ENCODE results near the gene ZNF841.
A peak's percentile ranks its signal among the peaks of the same experiment; 100 is the strongest.

Gene ZNF841

DNA sequence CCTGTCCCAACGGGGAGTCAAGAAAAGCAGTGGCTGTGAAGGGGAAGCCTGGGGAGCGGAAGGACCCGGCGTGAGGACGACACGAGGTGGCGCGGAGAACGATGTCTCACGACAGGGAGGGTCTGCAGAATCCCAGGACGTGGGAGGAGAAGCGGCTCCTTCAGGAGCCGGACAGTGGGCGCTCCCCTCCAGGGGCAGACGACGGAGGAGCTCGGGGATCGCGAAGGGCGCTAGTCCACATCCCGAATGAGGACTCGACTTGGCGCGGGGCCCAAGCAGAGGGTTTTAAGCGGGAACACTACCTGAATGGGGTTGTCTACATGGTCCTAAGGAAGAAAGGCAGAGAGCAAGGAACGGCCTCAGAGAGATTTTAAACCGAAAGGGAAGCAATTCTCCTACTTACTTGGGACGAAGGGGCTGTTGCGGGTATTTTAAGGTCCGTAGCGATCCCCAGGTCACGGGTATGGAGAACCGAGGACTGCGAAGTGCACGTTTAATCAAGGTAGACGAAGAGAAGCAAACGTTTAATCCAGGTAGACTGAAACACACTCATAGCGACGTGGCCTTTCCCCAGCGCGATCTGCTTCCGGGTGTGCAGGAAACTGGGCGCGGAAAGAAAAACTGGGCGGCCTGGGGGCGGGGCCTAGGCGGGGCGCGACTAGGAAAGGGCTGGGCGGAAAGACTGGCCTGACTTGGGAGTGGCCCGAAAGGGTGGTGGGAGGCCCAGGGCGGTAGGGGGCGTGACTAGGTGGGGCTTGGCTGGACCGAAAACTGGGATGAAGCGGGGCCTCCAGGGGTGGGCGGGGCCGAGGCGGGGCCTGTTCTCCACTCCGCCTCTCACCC, at the start of gene ZNF841:
ZNF841 (minus strand) TSS at position 594 of the 843 bp plus-strand sequence. CDS start 10,964 bp downstream, outside the sequence.
- peak; percentile 79 for DNase-seq (ENCODE audit: low read depth)
- peak within 1 kb of the TSS; percentile 95 for H3K4me3 ChIP-seq (ENCODE audit: control insufficient read depth, low read depth, low read length)
- TF ChIP-seq, protein P1, sequence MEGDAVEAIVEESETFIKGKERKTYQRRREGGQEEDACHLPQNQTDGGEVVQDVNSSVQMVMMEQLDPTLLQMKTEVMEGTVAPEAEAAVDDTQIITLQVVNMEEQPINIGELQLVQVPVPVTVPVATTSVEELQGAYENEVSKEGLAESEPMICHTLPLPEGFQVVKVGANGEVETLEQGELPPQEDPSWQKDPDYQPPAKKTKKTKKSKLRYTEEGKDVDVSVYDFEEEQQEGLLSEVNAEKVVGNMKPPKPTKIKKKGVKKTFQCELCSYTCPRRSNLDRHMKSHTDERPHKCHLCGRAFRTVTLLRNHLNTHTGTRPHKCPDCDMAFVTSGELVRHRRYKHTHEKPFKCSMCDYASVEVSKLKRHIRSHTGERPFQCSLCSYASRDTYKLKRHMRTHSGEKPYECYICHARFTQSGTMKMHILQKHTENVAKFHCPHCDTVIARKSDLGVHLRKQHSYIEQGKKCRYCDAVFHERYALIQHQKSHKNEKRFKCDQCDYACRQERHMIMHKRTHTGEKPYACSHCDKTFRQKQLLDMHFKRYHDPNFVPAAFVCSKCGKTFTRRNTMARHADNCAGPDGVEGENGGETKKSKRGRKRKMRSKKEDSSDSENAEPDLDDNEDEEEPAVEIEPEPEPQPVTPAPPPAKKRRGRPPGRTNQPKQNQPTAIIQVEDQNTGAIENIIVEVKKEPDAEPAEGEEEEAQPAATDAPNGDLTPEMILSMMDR (IDR thresholded peaks at IDR 0.05; ENCODE audit: control insufficient read depth, insufficient read depth, low read depth, low read length, missing control alignments), result no peak

DNA sequence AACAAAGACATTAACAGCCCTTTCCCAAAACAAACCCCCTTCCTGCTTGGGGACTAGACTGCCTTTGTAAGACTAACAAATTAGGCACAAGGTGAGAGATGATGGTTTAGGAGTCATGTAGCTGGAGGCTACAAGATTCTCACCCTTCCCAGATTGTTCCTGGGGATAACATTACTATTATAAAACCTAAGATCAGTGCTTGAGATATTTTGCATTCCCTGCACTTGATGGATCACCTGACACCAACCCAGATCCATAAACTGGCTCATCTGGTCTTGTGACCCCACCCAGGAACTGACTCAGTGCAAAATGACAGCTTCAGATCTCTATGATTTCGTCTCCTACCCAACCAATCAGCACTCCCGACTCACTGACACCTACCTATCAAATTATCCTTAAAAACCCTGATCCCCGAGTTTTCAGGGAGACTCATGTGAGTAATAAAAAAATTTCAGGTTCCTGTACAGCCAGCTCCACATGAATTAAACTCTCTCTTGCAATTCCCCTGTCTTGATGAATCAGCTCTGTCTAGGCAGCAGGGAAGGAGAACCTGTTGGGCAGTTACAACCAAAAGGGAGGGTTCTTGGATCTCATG, 46.5 kb upstream of the ZNF841 start:
- TF ChIP-seq, protein P1 (IDR thresholded peaks at IDR 0.05; ENCODE audit: control insufficient read depth, insufficient read depth, low read depth, low read length, missing control alignments), result no peak
- no peak for DNase-seq (ENCODE audit: low read depth)
- no peak overlapping the region for H3K4me3 ChIP-seq (ENCODE audit: control insufficient read depth, low read depth, low read length)

DNA sequence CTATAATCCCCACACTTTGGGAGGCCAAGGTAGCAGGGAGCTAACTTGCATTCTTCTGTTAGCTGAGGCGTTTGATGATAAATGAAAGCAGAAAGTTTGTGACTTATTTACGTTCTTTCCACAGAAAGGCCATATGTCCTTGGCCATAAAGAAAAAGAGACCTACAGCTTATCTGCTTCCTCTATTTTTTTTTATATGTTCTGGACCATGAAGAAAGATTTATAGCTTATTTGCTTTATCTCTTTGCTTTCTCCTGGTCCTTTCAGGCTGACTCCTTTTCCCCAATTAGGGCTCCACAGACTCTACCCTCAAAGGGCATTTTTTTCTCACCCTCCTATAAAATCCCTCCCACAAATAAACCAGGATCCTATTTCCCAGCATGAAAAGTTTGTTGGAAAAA, 45.6 kb upstream of the ZNF841 start:
- no peak for DNase-seq (ENCODE audit: low read depth)
- H3K4me3 ChIP-seq (ENCODE audit: control insufficient read depth, low read depth, low read length), result no peak overlapping the region
- TF ChIP-seq, protein P1 (IDR thresholded peaks at IDR 0.05; ENCODE audit: control insufficient read depth, insufficient read depth, low read depth, low read length, missing control alignments), result no peak

DNA sequence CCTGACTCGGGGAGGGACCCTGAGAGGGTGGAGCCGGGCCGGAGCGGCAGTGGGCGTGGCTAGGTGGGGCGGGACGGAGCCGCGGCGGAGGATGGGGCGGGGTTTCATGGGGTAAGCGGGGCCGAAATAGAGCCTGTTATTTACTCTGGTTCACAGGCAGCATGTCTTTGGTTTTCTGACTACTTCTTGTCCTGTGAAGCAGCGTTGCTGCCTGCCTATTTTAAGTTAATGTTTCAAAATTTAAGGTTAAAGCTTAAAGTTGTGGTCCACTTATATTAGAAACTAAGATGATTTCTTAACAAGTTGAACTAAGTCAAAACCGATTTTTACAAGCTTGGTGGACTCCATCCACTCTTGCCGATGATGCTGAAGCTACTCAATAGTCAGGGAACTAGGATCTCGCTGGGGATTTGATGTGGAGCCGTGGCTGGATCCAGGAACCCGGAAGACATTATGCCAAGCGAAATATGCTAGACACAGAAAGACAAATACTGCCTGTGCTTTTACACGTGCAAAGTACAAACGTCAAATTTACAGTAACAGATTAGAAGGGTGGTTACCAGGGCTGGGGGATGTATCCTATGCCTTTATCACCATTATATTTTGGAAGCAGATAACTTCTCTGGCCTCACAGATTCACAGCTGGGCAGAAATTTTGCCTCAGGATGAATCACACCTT, 44.6 kb upstream of the ZNF841 start:
- TF ChIP-seq, protein P1 (IDR thresholded peaks at IDR 0.05; ENCODE audit: control insufficient read depth, insufficient read depth, low read depth, low read length, missing control alignments), result no peak
- no peak for DNase-seq (ENCODE audit: low read depth)
- peak overlapping the region; percentile 94 for H3K4me3 ChIP-seq (ENCODE audit: control insufficient read depth, low read depth, low read length)

DNA sequence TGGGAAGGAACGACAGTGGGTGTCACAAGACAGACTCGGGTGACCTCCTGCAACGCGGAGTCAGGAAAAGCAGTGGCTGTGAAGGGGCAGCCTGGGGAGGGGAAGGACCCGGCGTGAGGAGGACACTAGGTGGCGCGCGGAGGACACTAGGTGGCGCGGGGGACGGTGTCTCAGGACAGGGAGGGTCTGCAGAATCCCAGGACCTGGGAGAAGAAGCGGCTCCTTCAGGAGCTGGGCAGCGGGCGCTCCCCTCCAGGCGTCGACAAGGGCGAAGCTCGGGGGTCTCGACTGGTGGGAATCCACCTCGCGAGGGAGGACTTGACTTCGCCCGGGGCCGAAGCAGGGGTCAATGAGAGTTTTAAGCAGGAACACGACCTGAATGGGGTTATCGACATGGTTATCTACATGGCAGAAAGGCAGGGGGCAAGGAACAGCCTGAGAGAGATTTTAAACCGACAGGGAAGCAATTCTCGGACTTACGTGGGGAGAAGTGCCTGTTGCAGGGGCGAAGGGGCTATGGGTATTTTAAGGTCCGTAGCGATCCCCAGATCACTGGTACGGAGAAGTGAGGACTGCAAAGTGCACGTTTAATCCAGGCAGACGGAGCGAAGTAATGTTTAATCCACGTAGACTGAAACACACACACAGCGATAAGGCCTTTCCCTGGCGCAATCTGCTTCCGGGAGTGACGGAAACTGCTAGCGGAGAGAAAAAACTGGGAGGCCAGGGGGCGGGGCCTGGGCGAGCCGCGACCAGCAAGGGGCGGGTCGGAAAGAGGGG, 43.9 kb upstream of the ZNF841 start, which contains the start of gene ZNF616:
ZNF616 (minus strand) TSS at position 687 of the 780 bp plus-strand sequence. CDS start 9,426 bp downstream, outside the sequence.
- TF ChIP-seq, protein P1 (IDR thresholded peaks at IDR 0.05; ENCODE audit: control insufficient read depth, insufficient read depth, low read depth, low read length, missing control alignments), result peak; percentile 87
- DNase-seq (ENCODE audit: low read depth), result peak; percentile 62
- peak within 1 kb of the TSS; percentile 94 for H3K4me3 ChIP-seq (ENCODE audit: control insufficient read depth, low read depth, low read length)

DNA sequence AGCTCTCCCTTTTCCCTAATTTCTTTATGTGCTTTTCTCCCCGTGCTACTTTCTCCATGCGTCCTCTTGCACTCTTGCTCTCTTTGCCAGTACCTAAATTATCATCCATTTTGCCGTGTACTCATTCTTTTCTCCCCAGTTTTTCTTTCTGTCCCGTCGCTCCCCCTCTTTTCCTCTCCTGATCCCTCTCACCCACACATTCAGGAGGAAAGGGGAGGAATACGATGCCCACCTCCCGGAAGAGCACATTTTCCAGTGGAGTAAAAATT, 43.4 kb upstream of the ZNF841 start:
- peak overlapping the region; percentile 94 for H3K4me3 ChIP-seq (ENCODE audit: control insufficient read depth, low read depth, low read length)
- TF ChIP-seq, protein P1 (IDR thresholded peaks at IDR 0.05; ENCODE audit: control insufficient read depth, insufficient read depth, low read depth, low read length, missing control alignments), result no peak
- no peak for DNase-seq (ENCODE audit: low read depth)
